GM18508 (cell line): ENCODE measurements around the gene ARID4A.
"Not testable (repeated sequence)": the region's sequence is repeated elsewhere in the genome, so short reads cannot be mapped to it uniquely, and the experiment has no call there.

Experiments used
- ATAC-seq: cut with Tn5 transposase; IDR thresholded peaks from one replicate; pipeline ENCODE4 v1.9.1; 2021; ENCODE audit warnings: moderate number of reproducible peaks; ENCODE audit not compliant: insufficient read depth, unreplicated experiment

Gene ARID4A

DNA sequence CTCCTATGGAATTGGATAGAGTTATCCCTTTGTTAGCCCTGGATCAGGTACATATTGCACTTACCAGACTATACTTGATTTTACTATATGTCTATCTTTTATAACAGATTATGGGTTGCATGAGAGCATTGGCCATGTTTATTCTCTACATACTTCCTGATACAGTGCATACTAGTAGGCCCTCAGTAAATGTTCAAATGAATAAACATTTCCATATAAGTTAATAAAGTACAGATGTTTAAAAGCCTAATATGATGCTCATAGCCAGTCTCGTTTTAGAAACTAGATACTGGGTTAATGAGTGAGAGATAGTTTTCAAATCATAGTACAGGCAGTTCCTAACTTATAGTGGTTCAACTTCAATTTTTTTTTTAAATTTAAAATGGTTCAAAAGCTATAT is 57.9 kb downstream of the ARID4A start:
- ATAC-seq = no peak

DNA sequence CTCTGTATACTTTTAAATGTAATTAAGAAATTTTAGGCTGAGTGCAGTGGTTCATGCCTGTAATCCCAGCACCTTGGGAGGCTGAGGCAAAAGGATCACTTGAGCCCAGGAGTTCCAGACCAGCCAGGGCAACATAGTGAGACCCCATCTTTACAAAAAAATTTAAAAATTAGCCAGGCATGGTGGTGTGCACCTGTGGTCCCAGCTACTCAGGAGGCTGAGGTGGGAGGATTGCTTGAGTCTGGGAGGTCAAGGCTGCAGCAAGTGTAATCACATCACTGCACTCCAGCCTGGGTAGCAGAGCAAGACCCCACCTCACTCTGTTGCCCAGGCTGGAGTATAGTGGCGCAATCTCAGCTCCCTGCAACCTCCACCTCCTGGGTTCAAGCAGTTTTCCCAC is 63.9 kb downstream of the ARID4A start:
- not testable (repeated sequence) for ATAC-seq

DNA sequence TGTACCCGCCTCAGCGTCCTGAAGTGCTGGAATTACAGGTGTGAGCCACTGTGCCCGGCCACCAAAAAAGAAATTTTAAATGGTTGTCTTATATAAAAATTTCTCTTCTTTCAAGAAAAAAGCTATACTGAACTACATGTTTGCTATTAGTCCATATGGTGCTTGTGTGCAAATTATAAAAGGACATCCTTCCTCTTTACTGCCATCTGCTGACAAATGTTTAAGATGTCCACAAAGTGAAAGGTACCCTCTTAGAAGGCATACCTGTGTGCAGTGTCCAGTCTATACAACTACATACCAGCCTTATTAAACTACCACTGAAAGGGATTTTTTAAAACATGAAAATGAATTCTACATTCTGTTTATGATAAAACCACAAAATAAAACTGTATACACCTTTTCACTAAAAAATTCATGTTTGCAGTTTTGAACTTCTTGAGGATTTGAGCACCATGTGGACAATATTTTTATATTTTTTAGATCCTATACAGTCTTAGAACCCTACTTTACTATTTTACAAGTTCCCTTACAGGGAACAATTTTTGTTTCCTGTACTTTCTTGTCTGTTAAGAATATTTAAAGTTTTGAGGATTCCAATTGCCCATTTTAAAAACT is 64.5 kb downstream of the ARID4A start:
- ATAC-seq = no peak

DNA sequence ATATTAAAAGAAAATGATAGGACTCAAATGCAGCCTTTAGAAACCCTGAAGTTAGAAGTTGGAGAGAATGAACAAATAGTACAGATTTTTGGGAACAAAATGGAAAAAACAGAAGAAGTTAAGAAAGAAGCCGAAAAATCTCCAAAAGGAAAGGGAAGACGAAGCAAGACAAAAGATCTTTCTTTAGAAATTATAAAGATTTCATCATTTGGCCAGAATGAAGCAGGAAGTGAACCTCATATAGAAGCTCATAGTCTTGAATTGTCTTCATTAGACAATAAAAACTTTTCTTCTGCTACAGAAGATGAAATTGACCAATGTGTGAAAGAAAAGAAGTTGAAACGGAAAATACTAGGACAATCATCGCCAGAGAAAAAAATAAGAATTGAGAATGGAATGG is 66.0 kb downstream of the ARID4A start:
- no peak for ATAC-seq

DNA sequence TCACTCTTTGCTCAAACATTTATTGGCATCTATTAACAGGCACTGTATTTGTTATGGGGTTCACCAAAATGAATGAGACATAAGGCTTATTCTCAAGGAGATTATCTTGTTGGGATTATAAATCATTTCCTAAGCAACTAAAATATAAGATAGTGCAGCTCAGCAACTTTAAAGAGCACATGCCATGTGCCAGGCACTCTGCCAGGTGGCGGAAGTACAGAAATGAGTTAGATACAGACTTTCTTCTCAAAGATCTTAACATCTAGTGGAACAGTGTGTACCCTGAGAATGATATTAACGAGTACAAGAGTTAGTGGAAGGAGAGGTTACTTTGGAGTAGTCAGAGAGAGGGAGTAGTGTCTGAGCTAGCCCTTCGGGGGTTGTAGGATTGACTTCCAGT is 68.9 kb downstream of the ARID4A start:
- no peak for ATAC-seq

DNA sequence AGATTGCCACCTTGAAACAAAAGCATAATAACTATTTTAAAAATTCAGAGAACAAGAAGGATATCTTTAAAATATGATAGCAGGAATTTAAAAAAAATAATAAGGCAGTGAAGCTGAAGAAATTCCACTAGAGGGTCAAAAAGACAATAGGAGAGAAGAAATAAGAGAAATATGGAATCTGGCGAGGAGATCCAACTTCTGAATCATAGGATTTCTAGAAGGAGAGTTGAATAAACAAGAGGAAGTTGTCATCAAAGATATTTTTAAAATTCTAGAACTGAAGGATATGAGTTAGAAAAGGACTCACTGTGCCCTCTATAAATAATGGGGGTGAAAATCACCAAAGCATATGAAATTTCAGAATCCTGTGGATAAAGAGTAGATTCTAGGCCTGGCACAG is 70.6 kb downstream of the ARID4A start:
- ATAC-seq = no peak

DNA sequence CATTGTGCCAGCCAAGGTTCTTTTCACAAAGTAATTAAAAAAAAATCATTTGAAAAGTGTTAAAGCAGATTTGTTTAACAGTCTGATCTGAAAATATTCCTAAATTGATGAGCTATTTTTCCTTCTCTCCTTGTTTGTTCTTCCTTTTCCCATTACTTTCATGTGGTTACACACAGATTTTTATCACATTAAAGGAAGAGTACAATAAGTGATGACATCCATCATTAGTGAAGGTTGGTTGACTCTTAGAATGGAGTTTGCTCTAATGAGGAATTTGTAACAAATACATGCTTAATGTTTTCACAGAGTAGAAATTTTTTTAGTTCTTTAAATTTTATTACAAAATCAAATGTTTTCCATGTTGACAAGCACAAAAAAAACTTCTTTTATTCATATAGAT is 78.4 kb downstream of the ARID4A start:
- no peak for ATAC-seq

DNA sequence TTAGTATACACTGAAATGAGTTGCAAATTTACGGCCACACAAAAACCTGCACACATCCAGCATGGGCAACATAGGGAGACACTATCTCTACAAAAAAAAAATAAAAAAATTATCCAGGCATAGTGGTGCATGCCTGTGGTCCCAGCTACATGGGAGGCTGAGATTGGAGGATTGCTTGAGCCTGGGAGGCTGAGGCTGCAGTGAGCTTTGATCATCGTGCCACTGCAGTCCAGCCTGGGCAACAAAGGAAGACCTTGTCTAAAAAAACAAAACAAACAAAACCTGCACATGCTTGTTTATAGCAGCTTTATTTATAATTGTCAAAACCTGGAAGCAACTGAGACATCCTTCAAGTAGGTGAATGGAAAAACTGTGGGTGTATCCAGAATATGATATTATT is 92.5 kb downstream of the ARID4A start:
- no peak for ATAC-seq

DNA sequence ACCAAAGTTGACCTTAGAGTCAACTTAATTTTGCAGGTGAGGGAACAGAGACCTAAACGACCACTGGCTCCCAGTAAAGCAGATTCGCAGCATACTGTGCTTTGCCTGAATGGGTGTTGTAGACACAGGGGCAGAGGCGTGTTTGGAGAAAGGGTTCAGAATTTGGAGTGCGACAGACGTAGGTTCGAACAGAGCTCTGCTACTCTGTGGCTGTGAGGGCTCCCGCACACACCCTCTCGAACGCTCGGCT is 97.1 kb downstream of the ARID4A start:
- ATAC-seq = no peak

DNA sequence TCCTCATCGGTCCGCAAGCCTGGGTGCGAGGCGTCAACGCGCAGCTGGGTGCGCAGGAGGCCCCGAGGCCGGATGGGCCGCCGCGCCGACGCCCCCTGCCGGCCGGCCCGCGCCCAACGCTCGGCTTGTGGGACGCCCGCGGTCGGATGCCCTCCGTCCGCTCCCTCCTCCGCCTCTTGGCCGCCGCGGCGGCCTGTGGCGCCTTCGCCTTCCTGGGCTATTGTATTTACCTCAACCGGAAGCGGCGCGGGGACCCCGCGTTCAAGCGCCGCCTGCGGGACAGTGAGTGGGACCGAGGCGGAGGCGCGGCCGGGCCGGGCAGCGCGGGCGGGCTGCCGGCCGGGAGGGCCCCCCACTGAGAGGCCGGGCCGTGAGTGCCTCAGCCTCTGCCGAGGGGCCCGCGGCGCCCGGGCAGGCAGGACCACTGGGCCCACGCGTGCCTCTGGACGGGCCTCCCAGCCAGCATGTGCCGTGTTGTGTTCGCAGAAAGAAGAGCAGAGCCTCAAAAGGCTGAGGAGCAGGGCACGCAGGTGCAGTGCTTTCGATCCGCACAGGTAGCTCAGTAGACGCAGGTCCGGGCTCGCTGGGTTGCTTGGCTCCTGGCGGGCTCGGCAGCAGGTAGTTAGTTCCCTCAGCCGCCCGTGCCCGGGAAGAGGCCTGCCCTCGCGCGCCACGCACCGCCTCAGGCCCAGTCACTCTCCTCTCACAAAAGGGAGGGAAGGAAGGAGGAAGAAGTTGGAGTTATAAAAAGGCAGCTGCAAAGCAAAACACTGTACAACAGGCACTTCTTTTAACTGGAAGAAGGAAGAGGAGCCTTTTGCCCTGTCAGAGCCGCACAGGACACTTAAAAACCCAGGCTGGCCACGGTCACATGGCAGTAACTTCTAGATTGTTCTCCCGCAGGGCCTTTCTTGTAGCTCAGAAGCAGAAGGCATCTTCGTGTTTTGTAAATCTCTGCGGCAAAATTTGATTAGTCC is 97.7 kb downstream of the ARID4A start, which contains the start of gene TOMM20L:
Gene TOMM20L, plus strand, starts transcription at position 119 of the 977 bp plus-strand sequence. Its CDS starts 28 bp downstream, at position 147.
- peak; percentile 65 for ATAC-seq

DNA sequence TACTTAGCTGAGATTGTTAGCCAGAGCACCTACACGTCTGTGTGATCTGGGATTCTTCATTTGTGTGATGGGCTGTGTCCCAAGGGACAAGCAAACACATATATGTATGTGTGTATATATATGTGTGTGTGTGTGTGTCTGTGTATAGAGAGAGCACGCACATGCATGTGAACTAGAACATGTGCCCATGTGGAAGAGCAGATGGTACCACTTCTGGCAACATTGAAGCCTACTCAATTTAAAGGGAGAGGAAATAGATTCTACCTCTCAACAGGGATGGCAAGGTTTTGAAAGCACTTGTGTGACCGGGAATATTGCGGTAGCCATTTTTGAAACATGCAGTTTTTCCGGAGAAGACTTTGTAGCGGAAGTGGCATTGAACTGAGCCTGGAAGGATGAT is 98.8 kb downstream of the ARID4A start:
- ATAC-seq = no peak

DNA sequence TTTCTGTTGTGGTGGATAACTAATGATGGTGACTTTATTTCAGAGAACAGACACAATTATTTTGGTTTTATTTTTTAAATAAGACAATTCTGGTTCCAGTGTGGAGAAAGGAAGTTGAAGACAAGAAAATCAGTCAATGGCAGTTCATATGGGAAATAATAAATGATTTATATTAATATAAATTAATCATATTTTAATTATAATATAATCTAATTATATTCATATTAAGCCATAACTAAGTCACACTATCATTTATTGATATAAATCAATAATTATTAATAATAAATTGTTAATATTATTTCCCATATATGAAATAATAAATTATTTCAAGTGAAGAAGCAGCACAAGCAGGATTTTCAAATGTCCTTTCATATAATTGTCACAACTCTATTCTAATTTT is 100.1 kb downstream of the ARID4A start:
- no peak for ATAC-seq

DNA sequence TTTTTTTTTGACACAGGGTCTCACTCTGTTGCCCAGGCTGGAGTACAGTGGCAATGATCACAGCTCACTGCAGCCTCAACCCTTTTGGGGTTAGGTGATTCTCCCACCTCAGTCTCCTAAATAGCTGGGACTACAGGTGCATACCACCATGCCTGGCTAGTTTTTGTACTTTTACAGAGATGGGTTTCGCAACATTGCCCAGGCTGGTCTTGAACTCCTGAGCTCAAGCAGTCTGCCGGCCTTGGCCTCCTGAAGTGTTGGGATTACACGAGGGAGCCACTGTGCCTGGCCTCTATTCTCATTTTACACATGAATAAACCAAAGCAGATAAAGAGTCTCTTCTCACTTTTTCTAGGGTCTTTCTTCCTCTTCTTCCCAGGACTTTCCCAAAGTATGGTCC is 100.5 kb downstream of the ARID4A start:
- no peak for ATAC-seq

DNA sequence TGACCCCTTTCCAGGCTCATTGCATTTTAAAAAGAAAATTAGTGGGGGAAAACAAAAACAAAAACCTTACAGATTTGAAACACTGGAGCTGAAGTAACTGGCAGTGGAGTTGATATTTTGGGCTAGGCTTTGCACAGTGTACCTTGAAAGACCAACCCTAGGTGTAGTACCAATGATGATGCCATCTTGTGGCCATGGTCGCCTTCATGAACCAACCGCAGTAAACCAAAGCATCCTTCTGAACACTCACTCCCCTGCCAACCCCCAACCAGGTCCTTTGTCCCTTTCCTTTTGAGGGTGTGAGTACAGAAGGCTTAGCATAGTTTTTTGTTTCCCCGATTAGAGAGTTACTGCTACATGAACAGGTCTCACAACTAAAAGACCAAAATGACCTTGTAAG is 103.2 kb downstream of the ARID4A start:
- no peak for ATAC-seq

DNA sequence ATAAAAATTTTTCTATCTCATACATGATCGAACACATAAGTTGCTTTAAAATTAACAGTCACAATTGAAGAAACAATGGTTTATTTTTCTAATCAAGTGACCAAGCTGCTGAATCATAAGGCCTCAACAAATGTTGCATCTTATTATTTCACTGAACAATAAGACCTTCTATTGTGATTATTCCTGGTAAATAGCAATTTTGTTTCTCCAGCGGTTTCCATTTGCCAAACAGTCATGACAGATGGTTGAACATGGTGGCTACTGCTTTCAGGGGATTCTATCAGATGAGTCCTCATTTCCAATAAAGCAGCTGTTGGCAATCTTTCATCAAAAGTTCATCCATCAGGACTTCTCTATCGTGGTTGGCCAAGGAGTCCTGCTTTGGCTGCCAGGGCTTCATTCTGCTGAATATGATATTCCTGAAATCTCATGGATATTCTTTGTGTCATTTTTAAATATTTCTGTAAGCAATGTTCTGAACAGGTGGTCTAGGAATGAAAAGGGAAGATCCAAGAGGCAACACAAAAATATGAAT is 110.4 kb downstream of the ARID4A start:
- no peak for ATAC-seq

DNA sequence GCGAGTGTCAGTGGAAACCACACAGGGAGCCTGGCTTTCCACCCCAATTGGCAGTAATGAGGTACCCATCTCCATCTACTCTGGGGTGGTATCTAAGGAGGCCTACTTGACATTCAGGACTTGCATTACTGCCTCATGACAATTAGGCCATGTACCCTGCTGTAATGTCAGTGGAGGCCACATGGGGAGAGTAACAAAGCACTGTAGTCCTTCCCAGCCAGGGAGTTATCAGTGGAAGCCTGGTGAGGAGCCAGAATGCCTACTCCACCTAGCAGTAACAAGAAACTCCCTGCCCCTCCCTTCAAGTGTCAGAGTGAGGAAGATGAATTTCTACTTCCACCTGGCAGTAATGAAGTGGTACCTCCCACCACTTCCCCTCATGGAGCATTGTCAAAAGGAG is 116.5 kb downstream of the ARID4A start:
- no peak for ATAC-seq

DNA sequence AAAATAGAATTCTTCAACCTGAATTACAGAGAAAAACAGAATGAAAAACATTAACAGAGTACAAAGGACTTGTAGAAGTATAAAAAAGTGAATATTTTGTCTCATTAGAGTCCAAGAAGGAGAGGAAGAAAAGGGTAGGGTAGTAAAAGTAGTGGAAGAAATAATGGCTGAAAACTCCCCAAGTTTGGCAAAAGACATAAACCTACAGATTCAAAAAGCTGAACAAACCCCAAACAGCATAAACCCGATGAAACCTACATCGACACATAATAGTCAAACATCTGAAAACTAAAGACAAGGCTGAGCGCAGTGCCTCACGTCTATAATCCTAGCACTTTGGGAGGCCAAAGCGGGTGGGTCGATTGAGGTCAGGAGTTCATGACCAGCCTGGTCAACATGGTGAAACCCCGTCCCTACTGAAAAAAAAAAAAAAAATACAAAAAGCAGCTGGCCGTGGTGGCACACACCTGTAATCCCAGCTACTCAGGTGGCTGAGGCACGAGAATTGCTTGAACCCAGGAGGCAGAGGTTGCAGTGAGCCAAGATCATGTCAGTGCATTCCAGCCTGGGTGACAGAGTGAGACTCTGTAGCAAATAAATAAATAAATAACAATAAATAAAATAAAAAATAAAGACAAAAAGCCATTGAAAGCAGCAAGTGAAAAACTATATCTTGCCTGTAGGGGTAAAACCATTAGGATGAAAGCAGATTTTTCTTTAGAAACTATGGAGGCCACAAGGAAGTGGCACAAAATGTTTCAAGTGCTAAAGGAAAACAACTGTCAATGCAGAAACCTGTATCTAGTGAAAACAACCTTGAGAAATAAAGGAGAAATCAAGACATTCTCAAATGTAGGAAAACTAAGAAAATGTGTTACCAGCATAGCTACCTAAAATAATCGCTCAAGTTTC is 117.5 kb downstream of the ARID4A start:
- no peak for ATAC-seq

DNA sequence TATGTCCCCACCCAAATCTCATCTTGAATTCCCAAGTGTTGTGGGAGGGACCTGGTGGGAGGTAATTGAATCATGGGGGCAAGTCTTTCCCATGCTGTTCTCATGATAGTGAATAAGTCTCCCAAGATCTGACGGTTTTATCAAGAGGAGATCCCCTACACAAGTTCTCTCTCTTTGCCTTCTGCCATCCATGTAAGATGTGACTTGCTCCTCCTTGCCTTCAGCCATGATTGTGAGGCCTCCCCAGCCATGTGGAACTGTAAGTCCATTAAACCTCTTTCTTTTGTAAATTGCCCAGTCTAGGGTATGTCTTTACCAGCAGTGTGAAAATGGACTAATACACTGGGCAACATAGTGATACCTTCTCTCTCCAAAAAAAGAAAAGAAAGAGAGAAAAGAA is 118.6 kb downstream of the ARID4A start:
- not testable (repeated sequence) for ATAC-seq
